Thyroid gland (tissue), 4 donors: Measurements from ENCODE around the gene JAM2.

Experiments
- CTCF ChIP-seq, 6 experiments: fragments of 200-600 bp in 3 of 6; fragments of 450-650 bp in 3 of 6; sonication (generic) in 3 of 6; IDR thresholded peaks; one replicate each; pipeline ENCODE4 v1.5.1; 2016 to 2019; ENCODE audit warnings: antibody characterized with exemption in 6 of 6, mild to moderate bottlenecking in 2 of 6, inconsistent platforms in 1 of 6, moderate library complexity in 1 of 6
- POLR2A ChIP-seq, 2 donors: fragments of 450-650 bp; IDR thresholded peaks; one replicate each; pipeline ENCODE4 v1.6.1; 2017; ENCODE audit warnings: antibody characterized with exemption in 2 of 2, mild to moderate bottlenecking in 2 of 2, moderate library complexity in 1 of 2

- TF ChIP-seq CTCF (IDR thresholded peaks at IDR 0.05) = no peak
- no peak for TF ChIP-seq POLR2A (IDR thresholded peaks at IDR 0.05)
These were observed 83.6 kb downstream of the JAM2 start for GRCh38 chr21:25722631-25723030.
